Stimulated activated naive B cell treated with anti-CD40 and anti-IgM and Interleukin-4, amounts not matched to agents 10 μg/mL and 1 μg/mL and 100 μg/mL, for 72 hours (primary cell): Measurements from ENCODE around the gene RFT1.

Experiments used
- ATAC-seq, 2 donors: fragments of 150-1000 bp; cut with Tn5 transposase; replicated peaks; 2 replicates each; pipeline ENCODE4 v1.10.0; 2021; ENCODE audit warnings: moderate library complexity in 1 of 2
- DNase-seq: peaks from one replicate; pipeline ENCODE4 v3.0.0; 2021
- H3K27ac Mint-ChIP-seq: one replicate; pipeline ENCODE4 v1.8.0; 2022; ENCODE audit warnings: mild to moderate bottlenecking, mixed read lengths
- H3K27me3 Mint-ChIP-seq, 2 donors: one replicate each; pipeline ENCODE4 v1.8.0; 2022; ENCODE audit warnings: mixed read lengths in 2 of 2
- H3K36me3 Mint-ChIP-seq, 2 donors: one replicate each; pipeline ENCODE4 v1.8.0; 2022; ENCODE audit warnings: mixed read lengths in 2 of 2, mild to moderate bottlenecking in 1 of 2
- H3K4me1 Mint-ChIP-seq, 2 donors: one replicate each; pipeline ENCODE4 v1.8.0; 2022; ENCODE audit warnings: mixed read lengths in 2 of 2, mild to moderate bottlenecking in 1 of 2
- H3K4me3 Mint-ChIP-seq, 2 donors: one replicate each; pipeline ENCODE4 v1.8.0; 2022; ENCODE audit warnings: mild to moderate bottlenecking in 2 of 2, mixed read lengths in 2 of 2, moderate library complexity in 1 of 2
- H3K9me3 Mint-ChIP-seq, 2 donors: one replicate each; pipeline ENCODE4 v1.8.0; 2022; ENCODE audit warnings: mixed read lengths in 2 of 2, mild to moderate bottlenecking in 1 of 2

RFT1 gene

DNA sequence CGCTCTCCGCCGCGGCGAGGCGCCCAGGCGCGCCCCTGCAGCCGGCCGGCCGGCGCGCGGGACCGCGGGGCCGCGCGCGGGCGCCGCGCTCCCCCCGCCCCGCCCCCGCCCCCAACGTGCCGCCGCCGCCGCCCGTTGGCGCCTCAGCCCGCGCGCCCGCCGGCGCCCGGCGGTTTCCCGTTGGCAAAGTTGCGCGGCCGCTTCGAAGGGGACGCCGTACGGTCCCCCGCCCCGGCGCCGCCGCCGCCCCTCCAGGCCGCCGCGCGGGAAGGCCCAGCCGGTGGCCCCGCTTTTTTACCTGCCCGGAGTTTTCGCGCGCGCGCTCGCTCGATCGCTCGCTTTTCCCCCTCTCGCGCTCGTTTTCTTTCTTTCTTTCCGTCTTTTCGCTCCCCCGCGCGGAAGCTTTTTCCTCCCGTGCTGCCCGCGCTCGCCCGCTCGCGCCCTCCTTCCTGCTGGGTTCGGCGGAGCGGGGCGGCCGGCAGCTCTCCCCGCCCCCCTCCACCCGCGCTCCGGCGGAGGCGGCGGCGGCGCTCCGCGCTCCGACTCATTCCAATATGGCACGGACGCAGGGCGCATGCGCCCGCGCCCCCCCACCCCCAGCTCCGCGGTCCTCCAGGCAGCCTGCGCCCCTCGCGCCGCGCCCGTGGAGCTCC, 84.6 kb downstream of the RFT1 start, which contains the start of gene SFMBT1:
SFMBT1 (minus strand) TSS at position 556 of the 653 bp plus-strand sequence. CDS start 76,945 bp downstream, outside the sequence.
- Mint-ChIP-seq H3K4me1 (peaks cover 20 to 32% of the 10 kb centered on the region in 2 donors), H3K36me3 (peaks cover 0 to 2% of the 10 kb centered on the region in 2 donors), H3K4me3 (peak within 1 kb of the TSS; percentile 93 to 94), H3K27ac (peak within 1 kb of the TSS; percentile 98), H3K9me3 (no peaks in the 10 kb centered on the region), H3K27me3 (no peaks in the 10 kb centered on the region)
- DNase-seq = peak; percentile 44
- peak; percentile 61 to 68 for ATAC-seq

DNA sequence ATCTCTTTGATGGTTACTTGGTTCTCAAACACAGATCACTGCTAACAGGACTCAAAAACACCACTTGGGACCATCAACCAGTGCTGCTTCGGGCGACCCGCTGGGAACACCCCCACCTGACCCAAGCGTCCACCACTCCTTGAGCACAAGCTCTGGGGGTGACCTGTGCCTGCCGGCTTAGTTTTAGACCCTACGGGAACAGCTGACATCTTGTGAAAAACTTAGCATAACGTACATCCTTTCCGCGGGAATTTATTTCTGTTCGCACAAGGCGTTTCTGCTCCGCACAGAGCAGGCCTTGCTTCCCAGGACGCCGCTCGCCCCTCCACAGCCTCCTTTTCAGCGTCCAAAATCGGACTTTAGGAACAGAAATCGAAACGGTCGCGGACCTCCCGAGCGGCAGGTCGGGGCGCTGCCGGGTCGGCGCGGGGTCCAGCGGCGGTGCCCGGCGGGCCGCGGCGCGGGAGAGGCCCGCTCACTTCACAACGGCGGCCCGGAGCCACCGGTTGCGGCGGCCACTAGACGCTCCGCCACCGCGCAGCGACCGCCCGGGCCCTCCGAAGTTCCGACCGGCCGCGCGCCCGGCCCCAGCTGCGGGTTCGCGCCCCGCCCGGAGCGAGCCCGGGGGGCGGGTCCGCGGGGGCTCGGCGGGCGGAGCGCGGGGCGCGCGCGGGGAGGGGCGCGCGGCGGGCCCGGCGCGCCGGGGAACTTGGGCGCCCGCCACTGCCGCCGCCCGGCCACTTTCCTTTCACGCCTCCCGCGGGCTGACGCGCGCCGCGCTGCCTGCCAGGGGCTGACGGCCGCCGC, 85.3 kb downstream of the RFT1 start:
- no peaks in the 10 kb centered on the region for H3K9me3 Mint-ChIP-seq
- H3K36me3 Mint-ChIP-seq = peaks cover 0 to 2% of the 10 kb centered on the region in 2 donors
- peak overlapping the region; percentile 96 for H3K27ac Mint-ChIP-seq
- H3K4me1 Mint-ChIP-seq = peaks cover 25 to 39% of the 10 kb centered on the region in 2 donors
- H3K4me3 Mint-ChIP-seq = peak overlapping the region; percentile 91
- peak; percentile 28 for DNase-seq
- ATAC-seq = peak; percentile 49 to 58
- no peaks in the 10 kb centered on the region for H3K27me3 Mint-ChIP-seq

DNA sequence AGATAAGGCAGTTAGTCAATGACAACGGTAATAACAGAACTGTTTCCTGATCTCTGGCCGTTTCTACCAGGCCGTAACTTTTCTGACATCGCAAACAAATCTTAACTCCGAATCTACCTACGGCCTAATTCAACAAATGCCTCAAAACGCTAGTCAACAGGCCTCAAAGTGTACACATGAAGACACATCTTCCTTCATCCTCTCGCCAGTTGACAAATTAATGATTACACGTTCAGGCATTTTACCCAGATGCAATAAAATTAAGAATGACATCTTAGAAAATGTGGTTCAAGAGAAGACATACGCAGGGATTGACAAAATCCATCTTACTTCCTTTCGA, 85.9 kb downstream of the RFT1 start:
- peak overlapping the region; percentile 96 for H3K27ac Mint-ChIP-seq
- ATAC-seq (no peak), DNase-seq (no peak)
- no peaks in the 10 kb centered on the region for H3K27me3 Mint-ChIP-seq
- peak overlapping the region; percentile 91 for H3K4me3 Mint-ChIP-seq
- peaks cover 0 to 2% of the 10 kb centered on the region in 2 donors for H3K36me3 Mint-ChIP-seq
- peaks cover 25 to 39% of the 10 kb centered on the region in 2 donors for H3K4me1 Mint-ChIP-seq
- no peaks in the 10 kb centered on the region for H3K9me3 Mint-ChIP-seq

DNA sequence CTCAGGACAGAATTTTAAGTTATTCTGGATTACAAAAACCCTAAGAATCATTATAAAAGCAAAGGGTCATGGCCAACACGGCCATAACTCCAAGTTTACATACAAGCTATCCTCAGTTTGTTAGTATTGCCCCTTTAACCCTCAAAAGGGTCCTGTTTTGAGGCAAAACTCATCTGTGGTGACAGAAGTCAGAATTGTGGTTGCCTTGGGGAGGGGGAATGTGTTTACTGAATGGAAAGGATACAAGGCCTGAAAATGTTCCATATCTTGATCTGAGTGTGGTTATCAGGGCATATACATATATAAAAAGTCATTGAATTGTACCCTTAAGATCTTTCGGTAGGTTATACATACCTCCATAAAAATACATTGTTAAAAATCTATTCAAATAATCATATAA, 86.5 kb downstream of the RFT1 start:
- Mint-ChIP-seq H3K4me3 (no peak overlapping the region), H3K9me3 (no peaks in the 10 kb centered on the region), H3K4me1 (peaks cover 29 to 45% of the 10 kb centered on the region in 2 donors), H3K27me3 (no peaks in the 10 kb centered on the region), H3K27ac (no peak overlapping the region), H3K36me3 (peaks cover 0 to 2% of the 10 kb centered on the region in 2 donors)
- no peak for ATAC-seq
- DNase-seq = no peak

DNA sequence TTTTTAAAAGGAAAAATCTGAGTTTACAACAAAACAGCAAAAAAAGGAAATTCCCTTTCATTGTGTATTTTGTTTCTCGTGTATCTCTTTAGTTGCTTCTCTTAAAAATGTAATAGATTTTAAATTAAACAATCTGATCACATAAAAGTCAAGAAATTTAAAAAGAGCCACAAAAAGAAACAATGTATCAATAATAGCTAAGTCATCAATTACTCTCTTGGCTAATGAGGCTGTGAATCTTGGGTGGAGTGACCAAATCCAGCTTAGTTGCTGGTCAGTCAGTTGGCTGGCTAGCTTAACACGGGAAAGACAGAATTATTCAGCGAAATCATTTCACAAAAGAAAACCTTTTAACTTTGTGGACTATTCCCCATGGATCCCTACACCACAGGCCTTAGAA, 87.6 kb downstream of the RFT1 start:
- ATAC-seq = no peak
- Mint-ChIP-seq H3K4me1 (peaks cover 33 to 53% of the 10 kb centered on the region in 2 donors), H3K4me3 (no peak overlapping the region), H3K36me3 (peaks cover 0 to 4% of the 10 kb centered on the region in 2 donors), H3K9me3 (no peaks in the 10 kb centered on the region), H3K27ac (no peak overlapping the region), H3K27me3 (no peaks in the 10 kb centered on the region)
- DNase-seq = no peak

DNA sequence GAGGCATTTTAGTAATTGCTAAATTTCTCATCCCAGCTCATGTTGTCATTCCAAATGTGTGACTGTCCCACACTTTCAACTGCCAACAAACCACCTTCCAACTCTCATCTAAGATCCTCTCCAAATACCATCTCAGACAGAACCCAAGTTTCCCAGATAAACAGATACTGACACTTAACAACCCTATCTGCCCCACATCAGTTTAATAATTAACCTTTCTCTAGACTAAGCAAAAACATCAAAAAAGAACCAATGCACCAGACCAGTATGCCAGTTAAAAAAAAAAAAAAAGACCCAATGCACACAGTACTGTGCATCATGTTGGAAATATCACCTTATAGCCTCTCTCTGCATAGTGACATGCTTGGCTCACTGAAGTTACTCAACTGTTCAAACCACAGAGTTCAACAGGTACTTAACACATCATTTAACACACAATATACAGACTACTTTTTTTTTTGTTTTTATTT, 89.8 kb downstream of the RFT1 start:
- H3K4me1 Mint-ChIP-seq = peaks cover 33 to 57% of the 10 kb centered on the region in 2 donors
- H3K9me3 Mint-ChIP-seq = no peaks in the 10 kb centered on the region
- no peaks in the 10 kb centered on the region for H3K27me3 Mint-ChIP-seq
- peaks cover 0 to 2% of the 10 kb centered on the region in 2 donors for H3K36me3 Mint-ChIP-seq
- no peak overlapping the region for H3K4me3 Mint-ChIP-seq
- DNase-seq (no peak), ATAC-seq (peak; percentile 29 to 38)
- H3K27ac Mint-ChIP-seq = peak overlapping the region; percentile 3

DNA sequence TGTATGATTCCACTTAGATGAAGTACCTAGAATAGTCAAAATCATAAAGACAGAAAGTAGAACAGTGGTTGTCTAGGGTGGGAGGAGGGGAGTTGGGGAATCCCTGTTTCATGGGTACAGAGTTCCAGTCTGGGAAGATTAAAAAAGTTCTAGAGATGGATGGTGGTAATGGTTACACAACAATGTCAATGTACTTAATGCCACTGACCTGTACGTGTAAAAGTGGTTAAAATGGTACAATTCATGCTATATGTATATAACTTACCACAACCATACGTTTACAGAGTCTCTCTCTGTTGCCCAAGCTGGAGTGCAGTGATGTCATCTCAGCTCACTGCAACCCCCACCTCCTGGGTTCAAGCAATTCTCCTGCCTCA, 90.9 kb downstream of the RFT1 start:
- peaks cover 28 to 52% of the 10 kb centered on the region in 2 donors for H3K4me1 Mint-ChIP-seq
- H3K9me3 Mint-ChIP-seq = no peaks in the 10 kb centered on the region
- no peak for DNase-seq
- H3K4me3 Mint-ChIP-seq = no peak overlapping the region
- H3K36me3 Mint-ChIP-seq = peaks cover 0 to 2% of the 10 kb centered on the region in 2 donors
- H3K27ac Mint-ChIP-seq = no peak overlapping the region
- no peaks in the 10 kb centered on the region for H3K27me3 Mint-ChIP-seq
- ATAC-seq = no peak

DNA sequence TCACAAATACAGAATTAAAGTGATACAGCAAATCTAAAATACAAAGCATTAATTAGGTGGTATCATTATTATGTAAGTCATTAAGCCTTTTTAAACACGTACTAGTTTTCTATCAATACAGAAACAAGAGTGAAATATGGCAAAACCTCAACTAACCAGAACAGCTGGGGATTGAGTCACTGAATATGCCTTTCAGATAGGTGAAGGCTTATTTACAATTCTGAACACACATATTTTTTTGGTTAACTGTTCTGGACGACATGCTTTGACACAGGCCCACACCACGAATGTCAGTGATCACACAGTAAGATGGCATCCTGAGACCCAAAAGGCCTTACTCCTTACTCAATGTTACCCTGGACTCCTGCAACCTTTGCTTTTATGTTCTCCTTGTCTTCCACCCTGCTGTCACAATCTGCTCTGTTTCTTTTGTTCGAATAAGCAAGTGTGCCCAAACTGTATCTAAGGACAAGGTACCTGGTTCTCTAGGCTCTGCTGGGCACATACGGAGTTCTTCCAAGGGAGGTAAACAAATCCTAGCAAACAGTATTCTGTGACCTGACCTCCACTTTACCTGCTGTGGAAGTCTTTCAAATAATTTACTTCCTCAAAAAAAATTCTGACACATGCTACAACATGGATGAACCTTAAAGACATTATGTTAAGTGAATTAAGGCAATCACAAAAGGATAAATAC, 91.4 kb downstream of the RFT1 start:
- Mint-ChIP-seq H3K9me3 (no peaks in the 10 kb centered on the region), H3K27ac (no peak overlapping the region), H3K4me1 (peaks cover 25 to 48% of the 10 kb centered on the region in 2 donors), H3K36me3 (peaks cover 0 to 2% of the 10 kb centered on the region in 2 donors), H3K4me3 (no peak overlapping the region), H3K27me3 (no peaks in the 10 kb centered on the region)
- DNase-seq = no peak
- ATAC-seq = no peak
